ENCODE data around the gene ATG9B. TPM values are rescaled to one million over a fixed set of nuclear protein-coding genes. Genes with fewer than 3 reads are reported as not detected.

ATG9B gene
- total RNA-seq, 4 donors from 2014 or later = not detected

DNA sequence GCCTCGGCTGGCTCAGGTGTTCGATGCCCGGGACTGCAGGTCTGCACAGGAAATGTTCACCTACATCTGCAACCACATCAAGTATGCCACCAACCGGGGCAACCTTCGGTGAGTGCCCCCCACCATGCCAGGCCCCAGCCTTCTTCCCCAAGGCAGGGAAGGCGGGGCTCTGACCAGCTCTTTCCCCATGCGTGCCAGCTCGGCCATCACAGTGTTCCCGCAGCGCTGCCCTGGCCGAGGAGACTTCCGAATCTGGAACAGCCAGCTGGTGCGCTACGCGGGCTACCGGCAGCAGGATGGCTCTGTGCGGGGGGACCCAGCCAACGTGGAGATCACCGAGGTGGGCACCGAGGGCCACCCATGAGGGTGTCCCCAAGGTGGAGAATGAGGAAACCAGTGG lies 26.0 kb downstream of the ATG9B start:
- TF ChIP-seq, protein P1, sequence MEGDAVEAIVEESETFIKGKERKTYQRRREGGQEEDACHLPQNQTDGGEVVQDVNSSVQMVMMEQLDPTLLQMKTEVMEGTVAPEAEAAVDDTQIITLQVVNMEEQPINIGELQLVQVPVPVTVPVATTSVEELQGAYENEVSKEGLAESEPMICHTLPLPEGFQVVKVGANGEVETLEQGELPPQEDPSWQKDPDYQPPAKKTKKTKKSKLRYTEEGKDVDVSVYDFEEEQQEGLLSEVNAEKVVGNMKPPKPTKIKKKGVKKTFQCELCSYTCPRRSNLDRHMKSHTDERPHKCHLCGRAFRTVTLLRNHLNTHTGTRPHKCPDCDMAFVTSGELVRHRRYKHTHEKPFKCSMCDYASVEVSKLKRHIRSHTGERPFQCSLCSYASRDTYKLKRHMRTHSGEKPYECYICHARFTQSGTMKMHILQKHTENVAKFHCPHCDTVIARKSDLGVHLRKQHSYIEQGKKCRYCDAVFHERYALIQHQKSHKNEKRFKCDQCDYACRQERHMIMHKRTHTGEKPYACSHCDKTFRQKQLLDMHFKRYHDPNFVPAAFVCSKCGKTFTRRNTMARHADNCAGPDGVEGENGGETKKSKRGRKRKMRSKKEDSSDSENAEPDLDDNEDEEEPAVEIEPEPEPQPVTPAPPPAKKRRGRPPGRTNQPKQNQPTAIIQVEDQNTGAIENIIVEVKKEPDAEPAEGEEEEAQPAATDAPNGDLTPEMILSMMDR (IDR thresholded peaks at IDR 0.05; ENCODE audit: low read depth) = no peak

DNA sequence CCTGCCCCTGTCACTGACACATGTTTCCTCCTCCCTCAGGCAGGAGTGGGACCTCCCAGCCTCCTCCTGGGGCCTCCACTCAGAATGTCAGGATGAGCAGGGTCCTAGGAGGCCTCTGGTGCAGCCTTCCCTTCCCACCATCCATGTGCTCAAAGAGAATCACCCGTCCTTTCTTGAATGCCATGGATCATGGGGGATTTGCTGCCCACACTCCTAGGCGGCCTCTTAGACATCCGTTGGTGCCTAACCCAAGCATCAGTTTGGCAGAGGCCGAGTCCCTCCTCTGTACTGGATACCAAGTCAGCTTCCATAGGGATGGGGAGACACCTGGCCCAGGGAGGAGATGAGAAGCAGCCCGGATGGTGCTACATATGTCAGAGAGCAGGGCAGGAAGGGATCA lies 26.5 kb downstream of the ATG9B start:
- TF ChIP-seq, protein P1 (IDR thresholded peaks at IDR 0.05; ENCODE audit: low read depth) = no peak

DNA sequence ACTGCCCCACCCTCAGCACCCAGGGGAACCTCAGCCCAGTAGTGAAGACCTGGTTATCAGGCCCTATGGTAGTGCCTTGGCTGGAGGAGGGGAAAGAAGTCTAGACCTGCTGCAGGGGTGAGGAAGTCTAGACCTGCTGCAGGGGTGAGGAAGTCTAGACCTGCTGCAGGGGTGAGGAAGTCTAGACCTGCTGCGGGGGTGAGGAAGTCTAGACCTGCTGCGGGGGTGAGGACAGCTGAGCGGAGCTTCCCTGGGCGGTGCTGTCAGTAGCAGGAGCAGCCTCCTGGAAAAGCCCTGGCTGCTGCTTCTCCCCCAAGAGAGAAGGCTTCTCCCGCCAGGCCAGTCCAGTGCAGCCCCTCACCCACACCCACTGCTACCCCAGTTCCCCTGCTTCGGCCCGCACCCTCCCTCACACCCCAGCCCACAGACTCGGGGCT lies 27.2 kb downstream of the ATG9B start:
- TF ChIP-seq, protein P1 (IDR thresholded peaks at IDR 0.05; ENCODE audit: low read depth) = no peak

DNA sequence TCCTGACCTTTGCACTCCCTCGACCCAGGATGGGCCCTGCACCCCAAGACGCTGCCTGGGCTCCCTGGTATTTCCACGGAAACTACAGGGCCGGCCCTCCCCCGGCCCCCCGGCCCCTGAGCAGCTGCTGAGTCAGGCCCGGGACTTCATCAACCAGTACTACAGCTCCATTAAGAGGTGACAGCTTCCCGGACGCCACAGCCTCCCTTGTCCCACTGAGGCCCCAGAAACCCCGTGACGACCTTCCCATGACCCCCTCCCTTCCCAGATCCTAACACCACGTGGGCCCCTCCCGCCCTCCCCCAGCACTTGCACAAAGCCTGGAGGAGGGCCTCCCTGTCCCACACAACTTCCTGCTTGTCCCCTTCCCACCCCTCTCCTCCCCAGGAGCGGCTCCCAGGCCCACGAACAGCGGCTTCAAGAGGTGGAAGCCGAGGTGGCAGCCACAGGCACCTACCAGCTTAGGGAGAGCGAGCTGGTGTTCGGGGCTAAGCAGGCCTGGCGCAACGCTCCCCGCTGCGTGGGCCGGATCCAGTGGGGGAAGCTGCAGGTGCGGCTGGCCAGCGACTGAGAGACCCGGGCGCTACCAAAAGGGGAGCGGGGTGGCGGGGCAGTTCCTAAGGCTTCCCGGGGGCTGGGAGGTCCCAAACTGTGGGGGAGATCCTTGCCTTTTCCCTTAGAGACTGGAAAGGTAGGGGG lies 27.8 kb downstream of the ATG9B start:
- TF ChIP-seq, protein P1 (IDR thresholded peaks at IDR 0.05; ENCODE audit: low read depth) = no peak

DNA sequence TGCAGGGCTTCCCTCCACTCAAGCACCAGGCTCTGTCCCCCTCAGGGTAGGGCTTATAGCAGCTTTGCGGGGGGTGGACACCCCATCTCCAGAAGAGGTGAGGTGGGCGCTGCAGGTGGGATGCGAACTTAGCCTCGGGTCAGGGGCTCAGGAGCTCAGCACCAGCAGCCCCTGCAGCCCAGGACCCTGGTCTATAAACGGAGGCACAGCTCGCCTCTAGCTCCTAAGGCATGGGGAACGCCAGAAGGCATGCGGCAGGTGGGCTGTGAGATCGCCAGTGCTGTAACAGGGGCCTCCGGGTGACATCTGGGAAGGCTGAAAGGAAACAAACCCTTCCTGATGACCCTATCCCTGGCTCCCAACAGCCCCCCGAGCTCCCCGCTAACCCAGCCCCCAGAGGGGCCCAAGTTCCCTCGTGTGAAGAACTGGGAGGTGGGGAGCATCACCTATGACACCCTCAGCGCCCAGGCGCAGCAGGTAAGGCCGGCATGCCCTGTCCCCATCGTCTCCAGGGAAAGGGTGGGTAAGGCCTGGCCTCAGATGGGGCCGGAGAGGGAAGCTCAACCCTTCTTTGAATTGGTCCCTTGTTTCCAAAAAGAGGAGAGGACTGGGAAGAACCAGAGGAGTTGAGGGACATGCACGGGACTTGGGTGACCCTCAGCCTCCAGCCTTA lies 29.3 kb downstream of the ATG9B start:
- TF ChIP-seq, protein P1 (IDR thresholded peaks at IDR 0.05; ENCODE audit: low read depth) = no peak

DNA sequence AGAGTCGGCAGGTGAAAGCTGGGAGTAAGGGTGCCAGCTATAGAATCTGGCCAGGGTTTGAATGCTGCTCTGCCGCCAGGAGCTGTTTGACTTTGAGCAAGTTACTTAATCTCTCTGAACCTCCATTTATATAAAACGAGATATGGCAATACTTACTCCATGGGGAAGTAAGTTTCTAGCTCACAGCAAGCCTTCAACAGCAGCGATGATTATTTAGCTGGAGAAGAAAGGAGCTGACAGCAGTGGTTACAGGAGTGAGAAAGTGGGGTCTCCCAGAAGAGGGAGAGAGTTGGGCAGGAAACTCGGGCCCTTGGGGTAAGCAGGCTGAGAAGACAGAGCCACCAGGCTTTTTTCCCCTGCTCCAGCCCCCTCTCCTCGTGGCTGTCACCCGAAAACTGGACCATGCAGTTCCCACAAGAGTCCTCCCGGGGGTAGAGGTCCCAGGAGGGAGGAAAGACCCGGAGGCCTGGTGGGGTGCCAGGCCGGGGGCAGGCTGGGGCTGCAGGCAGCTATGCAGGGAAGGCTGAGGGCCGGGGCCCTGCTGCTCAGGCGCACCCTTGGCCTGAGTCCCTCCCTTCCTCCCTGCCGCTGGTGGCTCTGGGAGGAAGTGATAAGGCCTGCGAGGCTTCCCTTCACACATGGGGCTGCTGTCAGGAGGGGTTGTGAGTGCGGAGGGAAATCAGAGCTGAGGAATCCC lies 30.0 kb downstream of the ATG9B start:
- TF ChIP-seq, protein P1 (IDR thresholded peaks at IDR 0.05; ENCODE audit: low read depth) = no peak

DNA sequence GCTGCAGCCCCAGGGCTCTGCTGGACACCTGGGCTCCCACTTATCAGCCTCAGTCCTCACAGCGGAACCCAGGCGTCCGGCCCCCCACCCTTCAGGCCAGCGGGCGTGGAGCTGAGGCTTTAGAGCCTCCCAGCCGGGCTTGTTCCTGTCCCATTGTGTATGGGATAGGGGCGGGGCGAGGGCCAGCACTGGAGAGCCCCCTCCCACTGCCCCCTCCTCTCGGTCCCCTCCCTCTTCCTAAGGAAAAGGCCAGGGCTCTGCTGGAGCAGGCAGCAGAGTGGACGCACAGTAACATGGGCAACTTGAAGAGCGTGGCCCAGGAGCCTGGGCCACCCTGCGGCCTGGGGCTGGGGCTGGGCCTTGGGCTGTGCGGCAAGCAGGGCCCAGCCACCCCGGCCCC lies 30.8 kb downstream of the ATG9B start:
- TF ChIP-seq, protein P1 (IDR thresholded peaks at IDR 0.05; ENCODE audit: low read depth) = no peak

All from subcutaneous adipose tissue (tissue), 4 donors.